ENCODE data around the gene NDUFA11. TPM values are rescaled to one million over a fixed set of nuclear protein-coding genes. Genes with fewer than 3 reads are reported as not detected.

The NDUFA11 gene
- total and polyA plus RNA-seq, 2 of the 4 experiments (the other 2 are of a cell fraction), result 375 to 1,276 TPM

- Histone ChIP-seq H2BK20ac (ENCODE audit: low read depth, low read length) (no peak overlapping the region), H3K4ac (ENCODE audit: low read depth, low read length) (no peak overlapping the region), H3K4me2 (ENCODE audit: low read depth, low read length) (no peak overlapping the region), H3K14ac (replicated peaks; ENCODE audit: low read depth, low read length) (no peak overlapping the region), H3K27me3 (ENCODE audit: control insufficient read depth, insufficient read depth, low read length) (no peaks in the 10 kb centered on the region), H3K9me1 (ENCODE audit: insufficient read depth, low read length) (0 out of 2 replicates have a peak, but pooled peaks cover 2% of the 10 kb centered on the region), H3K23ac (ENCODE audit: low read depth, low read length) (no peak overlapping the region), H2AK5ac (ENCODE audit: low read depth, low read length) (no peak overlapping the region), H4K91ac (ENCODE audit: insufficient read depth, low read depth, low read length) (no peak overlapping the region), H3K36me3 (ENCODE audit: control insufficient read depth, insufficient read depth, low read length) (peaks cover 91% of the 10 kb centered on the region), H2BK5ac (ENCODE audit: low read depth, low read length, poor library complexity, severe bottlenecking) (no peak overlapping the region), H3K4me3 (ENCODE audit: insufficient read depth, low read depth, low read length) (no peak overlapping the region), H2BK15ac (ENCODE audit: low read depth, low read length) (no peak overlapping the region), H3K9ac (ENCODE audit: low read depth, low read length) (no peak overlapping the region), H2AK9ac (replicated peaks; ENCODE audit: low read depth, low read length, poor library complexity) (no peak overlapping the region), H4K20me1 (ENCODE audit: insufficient read depth, low read length) (no peaks in the 10 kb centered on the region), H2AFZ (replicated peaks; ENCODE audit: low read length, poor library complexity) (no peak overlapping the region), H3K27ac (ENCODE audit: insufficient read depth, low read length) (no peak overlapping the region), H4K5ac (ENCODE audit: low read depth, low read length) (no peak overlapping the region), H3K18ac (ENCODE audit: low read depth, low read length) (no peak overlapping the region), H3K56ac (ENCODE audit: extremely low read depth, insufficient read depth, low read length) (no peak overlapping the region), H3K9me3 (ENCODE audit: control insufficient read depth, insufficient read depth, low read length) (no peaks in the 10 kb centered on the region), H3K4me1 (ENCODE audit: control insufficient read depth, insufficient read depth, low read length) (peaks cover 1% of the 10 kb centered on the region; the same call in 1 of the 2 replicates), H4K8ac (ENCODE audit: low read depth in 2 of 2, low read length in 2 of 2) (no peak overlapping the region), H3K79me1 (ENCODE audit: low read depth in 1 of 2, low read length in 2 of 2) (peaks cover 4 to 27% of the 10 kb centered on the region in 2 experiments; a peak in 2 of 4 replicates), H2BK120ac (ENCODE audit: low read depth, low read length) (no peak overlapping the region)
- dilution Hi-C loops (cut with HindIII; ENCODE audit: low sequenced_read_pairs, unreplicated experiment), result no loop called here
- POLR2A ChIA-PET (ENCODE audit: unreplicated experiment), result no interaction called here
- intact Hi-C loops (cut with micrococcal nuclease), result no loop called here
- in situ Hi-C loops (cut with MboI; ENCODE audit: low sequenced_read_pairs), result no loop called here
- WGBS, 2 experiments (ENCODE audit: extremely low coverage in 2 of 2, insufficient read length in 1 of 2), result no CpG with 5 or more reads among the region's 18 CpGs
- CTCF ChIA-PET, result no interaction called here
- no peak for ATAC-seq (ENCODE audit: low read depth)
- no peak for DNase-seq
- TF ChIP-seq NFE2L2 (IDR thresholded peaks at IDR 0.05; ENCODE audit: low read depth, low read length), result no peak
- no peak for TF ChIP-seq SMC3 (IDR thresholded peaks at IDR 0.05; ENCODE audit: low read depth, low read length)
- TF ChIP-seq, protein P1, sequence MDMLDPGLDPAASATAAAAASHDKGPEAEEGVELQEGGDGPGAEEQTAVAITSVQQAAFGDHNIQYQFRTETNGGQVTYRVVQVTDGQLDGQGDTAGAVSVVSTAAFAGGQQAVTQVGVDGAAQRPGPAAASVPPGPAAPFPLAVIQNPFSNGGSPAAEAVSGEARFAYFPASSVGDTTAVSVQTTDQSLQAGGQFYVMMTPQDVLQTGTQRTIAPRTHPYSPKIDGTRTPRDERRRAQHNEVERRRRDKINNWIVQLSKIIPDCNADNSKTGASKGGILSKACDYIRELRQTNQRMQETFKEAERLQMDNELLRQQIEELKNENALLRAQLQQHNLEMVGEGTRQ (IDR thresholded peaks at IDR 0.05; ENCODE audit: low read depth, low read length), result no peak
- TF ChIP-seq ELK1 (IDR thresholded peaks at IDR 0.05; ENCODE audit: borderline replicate concordance, low read depth, low read length), result no peak
- TF ChIP-seq MXI1 (IDR thresholded peaks at IDR 0.05; ENCODE audit: borderline replicate concordance, low read depth, low read length), result no peak
- no peak for TF ChIP-seq CEBPB (IDR thresholded peaks at IDR 0.05; ENCODE audit: low read depth, low read length)
- no TSS peak for BruUV-seq (replicated peaks)
These were observed 22.3 kb upstream of the NDUFA11 start for GRCh38 chr19:5925830-5926427.
